SK-N-MC (cell line): ENCODE results near the gene NSUN2.

Source experiments
- EZH2 ChIP-seq: fragments of 200-600 bp; sonication (generic); IDR thresholded peaks from one replicate; pipeline ENCODE4 v1.6.1; 2017; ENCODE audit warnings: antibody characterized with exemption
- POLR2AphosphoS5 ChIP-seq: IDR thresholded peaks from 2 replicates; pipeline ENCODE4 v1.6.1; 2012; ENCODE audit warnings: mild to moderate bottlenecking, low read depth, low read length, borderline replicate concordance

GRCh38 chr5:6616632-6617031 lies 16.2 kb downstream of the NSUN2 start:
- TF ChIP-seq EZH2: no peak
- TF ChIP-seq POLR2AphosphoS5: no peak
